GM19372 (cell line): ENCODE measurements around the gene IP6K2.

Experiments
- ATAC-seq: cut with Tn5 transposase; IDR thresholded peaks from one replicate; pipeline ENCODE4 v1.9.1; 2021; ENCODE audit warnings: mild to moderate bottlenecking, low read depth, moderate library complexity; ENCODE audit not compliant: unreplicated experiment

The IP6K2 gene

DNA sequence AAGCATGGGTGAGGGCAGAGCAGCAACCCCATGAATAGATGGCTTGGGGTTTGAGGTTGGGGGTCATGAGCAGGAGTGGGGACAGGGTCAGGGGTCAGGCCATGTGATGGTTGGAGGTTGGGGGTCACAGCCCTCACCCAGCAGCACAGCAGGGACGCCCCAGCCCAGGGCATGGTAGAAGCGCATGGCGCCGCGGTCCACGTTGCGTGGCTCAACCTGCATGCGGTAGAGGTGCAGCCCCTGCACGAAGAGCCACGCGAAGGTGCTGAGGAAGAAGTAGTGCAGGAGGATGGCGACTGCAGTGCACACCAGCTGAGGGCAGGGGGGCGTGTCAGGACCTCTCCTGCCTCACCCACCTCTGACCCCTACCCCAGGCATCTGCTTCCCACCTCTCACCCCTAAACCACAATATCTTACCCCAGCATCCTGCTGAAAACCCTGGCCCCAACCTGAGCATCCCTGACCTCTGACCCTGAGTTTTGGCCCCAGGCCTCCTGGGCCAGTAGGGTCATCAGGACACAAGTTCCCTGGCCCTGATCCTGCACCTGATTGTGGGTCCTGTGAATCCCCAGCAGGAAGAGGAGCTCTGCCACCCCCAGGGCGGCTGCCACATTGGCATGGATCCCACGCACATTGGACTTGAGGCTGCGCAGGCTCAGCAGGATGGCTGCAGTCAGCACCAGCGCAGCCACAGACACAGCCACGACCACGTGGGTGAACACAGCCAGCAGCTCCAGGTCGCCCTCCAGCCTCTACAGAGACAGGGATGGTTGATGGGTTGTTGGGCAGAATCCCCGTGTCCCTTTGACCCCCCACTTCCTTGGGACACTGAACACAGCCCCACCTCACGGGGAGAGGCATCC, 71.9 kb downstream of the IP6K2 start:
- no peak for ATAC-seq

GRCh38 chr3:48642605-48643004, 74.4 kb downstream of the IP6K2 start:
- no peak for ATAC-seq

GRCh38 chr3:48641396-48641795, 75.6 kb downstream of the IP6K2 start:
- ATAC-seq, result no peak

- ATAC-seq, result no peak
Observed at GRCh38 chr3:48639944-48640606, 76.9 kb downstream of the IP6K2 start.
